ENCODE data around the gene CUL4B. TPM values are rescaled to one million over a fixed set of nuclear protein-coding genes. Genes with fewer than 3 reads are reported as not detected.
A peak's percentile ranks its signal among the peaks of the same experiment; 100 is the strongest.
"Not testable (repeated sequence)": the region's sequence is repeated elsewhere in the genome, so short reads cannot be mapped to it uniquely, and the experiment has no call there.

Gene CUL4B
- total RNA-seq, 1 donor from 2014 or later: 86.1 TPM

GRCh38 chrX:120522820-120523219 is 37.9 kb downstream of the CUL4B start:
- no peak for DNase-seq (ENCODE audit: low read depth, low spot score)

GRCh38 chrX:120517936-120518335 is 42.8 kb downstream of the CUL4B start:
- DNase-seq (ENCODE audit: low read depth, low spot score): peak; percentile 54

- DNase-seq (ENCODE audit: low read depth, low spot score): no peak
These were observed 46.5 kb downstream of the CUL4B start for GRCh38 chrX:120514236-120514635.

- no peak for DNase-seq (ENCODE audit: low read depth, low spot score)
These were observed 48.1 kb downstream of the CUL4B start for GRCh38 chrX:120512627-120513026.

- no peak for DNase-seq (ENCODE audit: low read depth, low spot score)
These were observed 48.5 kb downstream of the CUL4B start for GRCh38 chrX:120512222-120512621.

GRCh38 chrX:120504569-120504968 is 56.2 kb downstream of the CUL4B start:
- no peak for DNase-seq (ENCODE audit: low read depth, low spot score)

GRCh38 chrX:120499301-120500072 is 61.3 kb downstream of the CUL4B start:
- DNase-seq (ENCODE audit: low read depth, low spot score): no peak

- DNase-seq (ENCODE audit: low read depth, low spot score): not testable (repeated sequence)
These were observed 70.6 kb downstream of the CUL4B start for GRCh38 chrX:120490119-120490518.

GRCh38 chrX:120486786-120487185 is 74.0 kb downstream of the CUL4B start:
- DNase-seq (ENCODE audit: low read depth, low spot score): no peak

GRCh38 chrX:120485638-120486520 is 74.9 kb downstream of the CUL4B start:
- DNase-seq (ENCODE audit: low read depth, low spot score): peak; percentile 72

GRCh38 chrX:120485315-120485637 is 75.5 kb downstream of the CUL4B start:
- no peak for DNase-seq (ENCODE audit: low read depth, low spot score)

- no peak for DNase-seq (ENCODE audit: low read depth, low spot score)
These were observed 83.3 kb downstream of the CUL4B start for GRCh38 chrX:120477453-120477852.

GRCh38 chrX:120476714-120477113 is 84.0 kb downstream of the CUL4B start:
- DNase-seq (ENCODE audit: low read depth, low spot score): no peak

GRCh38 chrX:120475447-120475846 is 85.3 kb downstream of the CUL4B start:
- DNase-seq (ENCODE audit: low read depth, low spot score): not testable (repeated sequence)

Other genes with a start within 250 kb of the CUL4B start
- not detected in 2 replicates for gene TMEM255A, start 249.5 kb downstream of the CUL4B start, total RNA-seq
- gene ATP1B4, start 198.9 kb downstream of the CUL4B start, total RNA-seq: not detected in 2 replicates
- gene LAMP2, start 91.7 kb downstream of the CUL4B start, total RNA-seq: 141 and 142 TPM in 2 replicates
- 41.0 and 41.1 TPM in 2 replicates for gene MCTS1, start 43.1 kb upstream of the CUL4B start, total RNA-seq
- gene C1GALT1C1, start 69.1 kb upstream of the CUL4B start, total RNA-seq: 68.4 and 86.1 TPM in 2 replicates